H9 (cell line): ENCODE data around the gene SPRED1. TPM values are rescaled to one million over a fixed set of nuclear protein-coding genes. Genes with fewer than 3 reads are reported as not detected.

ENCODE experiments used
- DNase-seq: peaks from one replicate; pipeline ENCODE4 v3.0.0-alpha.2; 2017
- H2AFZ ChIP-seq: one replicate; pipeline ENCODE4 v1.6.1; 2013; ENCODE audit warnings: mild to moderate bottlenecking, low read length, control low read depth, moderate library complexity
- H2AK5ac ChIP-seq: 2 replicates; pipeline ENCODE4 v1.6.1; 2013; ENCODE audit warnings: low read length, control low read depth, mixed read lengths; ENCODE audit not compliant: insufficient read length
- H2BK120ac ChIP-seq: one replicate; pipeline ENCODE4 v1.6.1; 2013; ENCODE audit warnings: low read depth, mild to moderate bottlenecking, low read length, control low read depth, inconsistent platforms; ENCODE audit not compliant: poor library complexity, severe bottlenecking
- H2BK12ac ChIP-seq: 2 replicates; pipeline ENCODE4 v1.6.1; 2013; ENCODE audit warnings: low read length, control low read depth, mixed read lengths, low read depth; ENCODE audit not compliant: insufficient read length
- H2BK15ac ChIP-seq: 2 replicates; pipeline ENCODE4 v1.6.1; 2013; ENCODE audit warnings: low read depth, low read length, control low read depth
- H2BK20ac ChIP-seq: one replicate; pipeline ENCODE4 v1.6.1; 2013; ENCODE audit warnings: low read depth, mild to moderate bottlenecking, low read length, control low read depth, inconsistent platforms; ENCODE audit not compliant: poor library complexity, severe bottlenecking
- H2BK5ac ChIP-seq: 2 replicates; pipeline ENCODE4 v1.6.1; 2013; ENCODE audit warnings: low read length, control low read depth, mixed read lengths; ENCODE audit not compliant: insufficient read length
- H3K14ac ChIP-seq: 2 replicates; pipeline ENCODE4 v1.6.1; 2013; ENCODE audit warnings: low read length, control low read depth; ENCODE audit not compliant: insufficient read depth
- H3K18ac ChIP-seq: 2 replicates; pipeline ENCODE4 v1.6.1; 2013; ENCODE audit warnings: low read depth, mild to moderate bottlenecking, mixed read lengths, low read length, control low read depth; ENCODE audit not compliant: insufficient read length
- H3K23ac ChIP-seq: 2 replicates; pipeline ENCODE4 v1.6.1; 2013; ENCODE audit warnings: low read length, control low read depth, mixed read lengths, low read depth; ENCODE audit not compliant: insufficient read length
- H3K23me2 ChIP-seq: 2 replicates; pipeline ENCODE4 v1.6.1; 2013; ENCODE audit warnings: low read depth, mild to moderate bottlenecking, mixed read lengths, low read length, control low read depth; ENCODE audit not compliant: insufficient read length, poor library complexity, severe bottlenecking
- H3K27ac ChIP-seq: 2 replicates; pipeline ENCODE4 v1.5.1; 2013; ENCODE audit warnings: low read length, control low read depth, mixed read lengths, low read depth; ENCODE audit not compliant: insufficient read length
- H3K27me3 ChIP-seq: 2 replicates; pipeline ENCODE4 v1.6.1; 2013; ENCODE audit warnings: low read length, control low read depth, inconsistent platforms; ENCODE audit not compliant: insufficient read depth
- H3K4ac ChIP-seq: 2 replicates; pipeline ENCODE4 v1.6.1; 2013; ENCODE audit warnings: low read depth, mild to moderate bottlenecking, control low read depth, inconsistent platforms, low read length, moderate library complexity
- H3K4me1 ChIP-seq: 2 replicates; pipeline ENCODE4 v1.6.1; 2013; ENCODE audit warnings: low read length, control low read depth, inconsistent platforms; ENCODE audit not compliant: insufficient read depth
- H3K4me2 ChIP-seq: 2 replicates; pipeline ENCODE4 v1.6.1; 2013; ENCODE audit warnings: low read length, control low read depth, mixed read lengths; ENCODE audit not compliant: insufficient read length, insufficient read depth
- H3K56ac ChIP-seq: 2 replicates; pipeline ENCODE4 v1.6.1; 2013; ENCODE audit warnings: low read depth, mild to moderate bottlenecking, mixed read lengths, low read length, control low read depth; ENCODE audit not compliant: insufficient read length
- H3K79me1 ChIP-seq: 2 replicates; pipeline ENCODE4 v1.6.1; 2013; ENCODE audit warnings: low read depth, mild to moderate bottlenecking, moderate library complexity, low read length, control low read depth, inconsistent platforms; ENCODE audit not compliant: insufficient read depth, poor library complexity, severe bottlenecking
- H3K79me2 ChIP-seq: 2 replicates; pipeline ENCODE4 v1.6.1; 2013; ENCODE audit warnings: low read length, control low read depth, inconsistent platforms; ENCODE audit not compliant: insufficient read depth
- H3K9ac ChIP-seq: 2 replicates; pipeline ENCODE4 v1.6.1; 2013; ENCODE audit warnings: low read length, control low read depth, mixed read lengths; ENCODE audit not compliant: insufficient read length; ENCODE audit errors: extremely low read depth
- H3K9me3 ChIP-seq: one replicate; pipeline ENCODE4 v1.6.1; 2013; ENCODE audit warnings: low read depth, low read length, inconsistent platforms; ENCODE audit not compliant: control insufficient read depth
- H3T11ph ChIP-seq: one replicate; pipeline ENCODE4 v1.6.1; 2013; ENCODE audit warnings: mild to moderate bottlenecking, low read length, control low read depth, inconsistent platforms
- H4K20me1 ChIP-seq: one replicate; pipeline ENCODE4 v1.6.1; 2013; ENCODE audit not compliant: control insufficient read depth, insufficient read length, insufficient read depth
- H4K5ac ChIP-seq: 2 replicates; pipeline ENCODE4 v1.6.1; 2013; ENCODE audit warnings: low read depth, mild to moderate bottlenecking, mixed read lengths, low read length, control low read depth; ENCODE audit not compliant: insufficient read length
- H4K8ac ChIP-seq: replicated peaks from 2 replicates; pipeline ENCODE4 v1.6.1; 2013; ENCODE audit warnings: low read length, control low read depth, mixed read lengths, low read depth; ENCODE audit not compliant: insufficient read length
- H4K91ac ChIP-seq: 2 replicates; pipeline ENCODE4 v1.6.1; 2013; ENCODE audit warnings: low read depth, mild to moderate bottlenecking, moderate library complexity, mixed read lengths, low read length, control low read depth; ENCODE audit not compliant: insufficient read length
- H3K27ac Mint-ChIP-seq, 3 experiments: 2 replicates in 2 of 3; 3 replicates in 1 of 3; pipeline ENCODE4 v1.8.0; 2020 to 2021; ENCODE audit warnings: mixed read lengths in 3 of 3, mild to moderate bottlenecking in 1 of 3, moderate library complexity in 1 of 3
- H3K27me3 Mint-ChIP-seq: 2 replicates; pipeline ENCODE4 v1.8.0; 2021; ENCODE audit warnings: low read depth, mild to moderate bottlenecking, moderate library complexity, mixed read lengths
- H3K36me3 Mint-ChIP-seq, 3 experiments: 2 replicates in 2 of 3; 3 replicates in 1 of 3; pipeline ENCODE4 v1.8.0; 2020 to 2021; ENCODE audit warnings: low read depth in 3 of 3, mixed read lengths in 3 of 3; ENCODE audit not compliant: insufficient read depth in 1 of 3
- H3K4me1 Mint-ChIP-seq, 2 experiments: 2 replicates each; pipeline ENCODE4 v1.8.0; 2020; ENCODE audit warnings: mixed read lengths in 2 of 2
- H3K4me3 Mint-ChIP-seq, 2 experiments: 2 replicates in 1 of 2; 3 replicates in 1 of 2; pipeline ENCODE4 v1.8.0; 2020 to 2021; ENCODE audit warnings: mild to moderate bottlenecking in 2 of 2, mixed read lengths in 2 of 2, moderate library complexity in 1 of 2
- H3K9me3 Mint-ChIP-seq, 2 experiments: 2 replicates in 1 of 2; 3 replicates in 1 of 2; pipeline ENCODE4 v1.8.0; 2020; ENCODE audit warnings: mild to moderate bottlenecking in 2 of 2, mixed read lengths in 2 of 2, moderate library complexity in 1 of 2
- WGBS: extraction: QIAGEN DNeasy Blood & Tissue Kit; methylation state at CpG from one replicate; pipeline ENCODE4 v1.1.7; 2013; ENCODE audit warnings: missing lambda C conversion rate, low lambda C conversion rate, mixed read lengths; ENCODE audit not compliant: insufficient read length; ENCODE audit errors: extremely low coverage; 5-methylcytosine and 5-hydroxymethylcytosine counted together
- long read RNA-seq: library from polyadenylated mRNA; unstranded; transcript quantifications from one replicate; pipeline ENCODE4 v2.0.0, GENCODE V29; 2020
- total RNA-seq: library from RNA; stranded (reverse); gene quantifications from 2 replicates; pipeline ENCODE4 v1.2.1, GENCODE V29; 2021
- TF ChIP-seq, protein P1 (sequence below): fragments of 200-600 bp; sonication (generic); conservative IDR thresholded peaks from 3 replicates; pipeline ENCODE4 v1.8.0; 2021; ENCODE audit warnings: antibody characterized with exemption, mild to moderate bottlenecking

Gene SPRED1
- total RNA-seq, result 41.0 and 42.1 TPM in 2 replicates
- long read RNA-seq, full-length matches to known transcripts, result 5 of 13 reads
- long read RNA-seq, partial matches to known transcripts, result 3 of 13 reads
- long read RNA-seq, other reads (novel, unspliced or antisense), result 5 of 13 reads

- Mint-ChIP-seq H3K9me3 (no peaks in the 10 kb centered on the region; a peak in 1 of 5 replicates), H3K4me1 (peaks cover 44 to 49% of the 10 kb centered on the region in 2 experiments), H3K4me3 (peak within 1 kb of the TSS; percentile 96 to 100), H3K36me3 (peaks cover 0 to 7% (median 7%) of the 10 kb centered on the region in 3 experiments; a peak in 5 of 7 replicates), H3K27me3 (no peaks in the 10 kb centered on the region; the same call in 1 of the 2 replicates), H3K27ac (peak within 1 kb of the TSS; percentile 98 to 100 (median 99))
- Histone ChIP-seq H3K18ac (peak within 1 kb of the TSS; percentile 87), H4K20me1 (no peaks in the 10 kb centered on the region), H3K9me3 (no peaks in the 10 kb centered on the region), H2BK12ac (no peak within 1 kb of the TSS), H4K8ac (no peak within 1 kb of the TSS), H3K27me3 (no peaks in the 10 kb centered on the region), H2AFZ (no peak within 1 kb of the TSS), H4K5ac (no peak within 1 kb of the TSS), H2BK5ac (peak within 1 kb of the TSS; percentile 65), H2AK5ac (no peak within 1 kb of the TSS), H3K56ac (no peak within 1 kb of the TSS), H3K4me2 (peak within 1 kb of the TSS; percentile 94), H3K79me1 (no peaks in the 10 kb centered on the region), H3K79me2 (peaks cover 40% of the 10 kb centered on the region), H3K23ac (no peak within 1 kb of the TSS), H4K91ac (no peak within 1 kb of the TSS), H3K14ac (peak within 1 kb of the TSS; percentile 93), H3K9ac (peak within 1 kb of the TSS; percentile 93), H3T11ph (no peak within 1 kb of the TSS), H3K27ac (peak within 1 kb of the TSS; percentile 70), H2BK15ac (no peak within 1 kb of the TSS), H2BK20ac (no peak within 1 kb of the TSS), H3K4me1 (peaks cover 8% of the 10 kb centered on the region; the same call in 1 of the 2 replicates), H3K4ac (no peak within 1 kb of the TSS), H3K23me2 (peaks cover 18% of the 10 kb centered on the region), H2BK120ac (peak within 1 kb of the TSS; percentile 80)
- peak; percentile 50 for DNase-seq
- WGBS, result no CpG with 5 or more reads among the region's 75 CpGs
- TF ChIP-seq, protein P1, sequence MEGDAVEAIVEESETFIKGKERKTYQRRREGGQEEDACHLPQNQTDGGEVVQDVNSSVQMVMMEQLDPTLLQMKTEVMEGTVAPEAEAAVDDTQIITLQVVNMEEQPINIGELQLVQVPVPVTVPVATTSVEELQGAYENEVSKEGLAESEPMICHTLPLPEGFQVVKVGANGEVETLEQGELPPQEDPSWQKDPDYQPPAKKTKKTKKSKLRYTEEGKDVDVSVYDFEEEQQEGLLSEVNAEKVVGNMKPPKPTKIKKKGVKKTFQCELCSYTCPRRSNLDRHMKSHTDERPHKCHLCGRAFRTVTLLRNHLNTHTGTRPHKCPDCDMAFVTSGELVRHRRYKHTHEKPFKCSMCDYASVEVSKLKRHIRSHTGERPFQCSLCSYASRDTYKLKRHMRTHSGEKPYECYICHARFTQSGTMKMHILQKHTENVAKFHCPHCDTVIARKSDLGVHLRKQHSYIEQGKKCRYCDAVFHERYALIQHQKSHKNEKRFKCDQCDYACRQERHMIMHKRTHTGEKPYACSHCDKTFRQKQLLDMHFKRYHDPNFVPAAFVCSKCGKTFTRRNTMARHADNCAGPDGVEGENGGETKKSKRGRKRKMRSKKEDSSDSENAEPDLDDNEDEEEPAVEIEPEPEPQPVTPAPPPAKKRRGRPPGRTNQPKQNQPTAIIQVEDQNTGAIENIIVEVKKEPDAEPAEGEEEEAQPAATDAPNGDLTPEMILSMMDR, result no peak
These were observed at the start of gene SPRED1 for GRCh38 chr15:38252481-38253350. Gene SPRED1 (plus strand): TSS chr15:38252836. CDS start chr15:38253186, 350 bp downstream.
